ENCODE data around the gene SLC37A1.

SLC37A1 gene

GRCh38 chr21:42555756-42556438 is 42.2 kb downstream of the SLC37A1 start:
- Histone ChIP-seq H3K23ac (ENCODE audit: low read length) (no peak overlapping the region), H2AK5ac (ENCODE audit: low read length) (no peak overlapping the region), H2BK15ac (replicated peaks; ENCODE audit: low read depth) (no peak overlapping the region), H3K27me3 (ENCODE audit: insufficient read depth, low read length, poor library complexity) (no peaks in the 10 kb centered on the region), H3K4me1 (ENCODE audit: control insufficient read depth, low read depth, low read length) (no peaks in the 10 kb centered on the region), H4K8ac (ENCODE audit: low read depth, low read length) (no peak overlapping the region), H3K36me3 (ENCODE audit: control insufficient read depth, insufficient read depth, low read length) (no peaks in the 10 kb centered on the region), H3K56ac (ENCODE audit: low read length) (no peak overlapping the region), H3K27ac (ENCODE audit: low read depth, low read length) (no peak overlapping the region), H3K4me2 (ENCODE audit: low read length) (no peak overlapping the region), H3K4ac (ENCODE audit: low read depth, low read length) (no peak overlapping the region), H3K79me2 (ENCODE audit: control insufficient read depth, insufficient read depth, low read length) (no peaks in the 10 kb centered on the region), H3K4me3 (ENCODE audit: low read length) (no peak overlapping the region), H3K18ac (ENCODE audit: low read length) (no peak overlapping the region), H3K9ac (ENCODE audit: low read length) (no peak overlapping the region), H3K79me1 (ENCODE audit: low read length) (no peaks in the 10 kb centered on the region), H4K5ac (ENCODE audit: low read length) (no peak overlapping the region), H2BK120ac (ENCODE audit: low read depth, low read length) (no peak overlapping the region), H2BK5ac (ENCODE audit: low read length) (no peak overlapping the region)
- WGBS (ENCODE audit: extremely low coverage, insufficient coverage, low lambda C conversion rate), result no CpG with 5 or more reads among the region's 28 CpGs
- no peak for DNase-seq

- no peak for DNase-seq
- H3K4me1 ChIP-seq (ENCODE audit: control insufficient read depth, low read depth, low read length), result no peaks in the 10 kb centered on the region
- no peak overlapping the region for H4K5ac ChIP-seq (ENCODE audit: low read length)
- no peak overlapping the region for H3K56ac ChIP-seq (ENCODE audit: low read length)
- H3K4ac ChIP-seq (ENCODE audit: low read depth, low read length), result no peak overlapping the region
- no peak overlapping the region for H2AK5ac ChIP-seq (ENCODE audit: low read length)
- no peaks in the 10 kb centered on the region for H3K27me3 ChIP-seq (ENCODE audit: insufficient read depth, low read length, poor library complexity)
- no peak overlapping the region for H3K9ac ChIP-seq (ENCODE audit: low read length)
- H3K79me2 ChIP-seq (ENCODE audit: control insufficient read depth, insufficient read depth, low read length), result no peaks in the 10 kb centered on the region
- H3K27ac ChIP-seq (ENCODE audit: low read depth, low read length), result no peak overlapping the region
- no peak overlapping the region for H4K8ac ChIP-seq (ENCODE audit: low read depth, low read length)
- H3K18ac ChIP-seq (ENCODE audit: low read length), result no peak overlapping the region
- H2BK15ac ChIP-seq (replicated peaks; ENCODE audit: low read depth), result no peak overlapping the region
- H3K4me2 ChIP-seq (ENCODE audit: low read length), result no peak overlapping the region
- H3K23ac ChIP-seq (ENCODE audit: low read length), result no peak overlapping the region
- H3K36me3 ChIP-seq (ENCODE audit: control insufficient read depth, insufficient read depth, low read length), result no peaks in the 10 kb centered on the region
- H3K79me1 ChIP-seq (ENCODE audit: low read length), result no peaks in the 10 kb centered on the region
- no peak overlapping the region for H3K4me3 ChIP-seq (ENCODE audit: low read length)
- WGBS (ENCODE audit: extremely low coverage, insufficient coverage, low lambda C conversion rate), result no CpG with 5 or more reads among the region's 6 CpGs
- no peak overlapping the region for H2BK5ac ChIP-seq (ENCODE audit: low read length)
- no peak overlapping the region for H2BK120ac ChIP-seq (ENCODE audit: low read depth, low read length)
Observed at GRCh38 chr21:42556476-42556875, 42.8 kb downstream of the SLC37A1 start.

GRCh38 chr21:42556960-42557359 is 43.3 kb downstream of the SLC37A1 start:
- H3K18ac ChIP-seq (ENCODE audit: low read length), result no peak overlapping the region
- no peak overlapping the region for H3K9ac ChIP-seq (ENCODE audit: low read length)
- no peak overlapping the region for H3K4me2 ChIP-seq (ENCODE audit: low read length)
- H4K8ac ChIP-seq (ENCODE audit: low read depth, low read length), result no peak overlapping the region
- no peak overlapping the region for H3K56ac ChIP-seq (ENCODE audit: low read length)
- H3K36me3 ChIP-seq (ENCODE audit: control insufficient read depth, insufficient read depth, low read length), result no peaks in the 10 kb centered on the region
- H3K79me1 ChIP-seq (ENCODE audit: low read length), result no peaks in the 10 kb centered on the region
- H3K4me3 ChIP-seq (ENCODE audit: low read length), result no peak overlapping the region
- no peaks in the 10 kb centered on the region for H3K27me3 ChIP-seq (ENCODE audit: insufficient read depth, low read length, poor library complexity)
- DNase-seq, result no peak
- H3K27ac ChIP-seq (ENCODE audit: low read depth, low read length), result no peak overlapping the region
- no peak overlapping the region for H2AK5ac ChIP-seq (ENCODE audit: low read length)
- no peak overlapping the region for H2BK5ac ChIP-seq (ENCODE audit: low read length)
- H3K4ac ChIP-seq (ENCODE audit: low read depth, low read length), result no peak overlapping the region
- no peaks in the 10 kb centered on the region for H3K4me1 ChIP-seq (ENCODE audit: control insufficient read depth, low read depth, low read length)
- no peak overlapping the region for H2BK120ac ChIP-seq (ENCODE audit: low read depth, low read length)
- WGBS (ENCODE audit: extremely low coverage, insufficient coverage, low lambda C conversion rate), result no CpG with 5 or more reads among the region's 14 CpGs
- H3K23ac ChIP-seq (ENCODE audit: low read length), result no peak overlapping the region
- H4K5ac ChIP-seq (ENCODE audit: low read length), result no peak overlapping the region
- H3K79me2 ChIP-seq (ENCODE audit: control insufficient read depth, insufficient read depth, low read length), result no peaks in the 10 kb centered on the region
- no peak overlapping the region for H2BK15ac ChIP-seq (replicated peaks; ENCODE audit: low read depth)

- H3K56ac ChIP-seq (ENCODE audit: low read length), result no peak overlapping the region
- no peak overlapping the region for H2BK5ac ChIP-seq (ENCODE audit: low read length)
- no peaks in the 10 kb centered on the region for H3K79me1 ChIP-seq (ENCODE audit: low read length)
- no peak for DNase-seq
- H3K18ac ChIP-seq (ENCODE audit: low read length), result no peak overlapping the region
- no peak overlapping the region for H4K8ac ChIP-seq (ENCODE audit: low read depth, low read length)
- no peak overlapping the region for H2BK15ac ChIP-seq (replicated peaks; ENCODE audit: low read depth)
- H3K23ac ChIP-seq (ENCODE audit: low read length), result no peak overlapping the region
- H3K4me2 ChIP-seq (ENCODE audit: low read length), result no peak overlapping the region
- H3K4ac ChIP-seq (ENCODE audit: low read depth, low read length), result no peak overlapping the region
- no peak overlapping the region for H4K5ac ChIP-seq (ENCODE audit: low read length)
- H3K36me3 ChIP-seq (ENCODE audit: control insufficient read depth, insufficient read depth, low read length), result no peaks in the 10 kb centered on the region
- no peak overlapping the region for H2AK5ac ChIP-seq (ENCODE audit: low read length)
- no peaks in the 10 kb centered on the region for H3K27me3 ChIP-seq (ENCODE audit: insufficient read depth, low read length, poor library complexity)
- no peaks in the 10 kb centered on the region for H3K79me2 ChIP-seq (ENCODE audit: control insufficient read depth, insufficient read depth, low read length)
- no peak overlapping the region for H3K9ac ChIP-seq (ENCODE audit: low read length)
- no CpG with 5 or more reads among the region's 10 CpGs for whole genome bisulfite sequencing (ENCODE audit: extremely low coverage, insufficient coverage, low lambda C conversion rate)
- H3K27ac ChIP-seq (ENCODE audit: low read depth, low read length), result no peak overlapping the region
- no peak overlapping the region for H2BK120ac ChIP-seq (ENCODE audit: low read depth, low read length)
- no peak overlapping the region for H3K4me3 ChIP-seq (ENCODE audit: low read length)
- H3K4me1 ChIP-seq (ENCODE audit: control insufficient read depth, low read depth, low read length), result no peaks in the 10 kb centered on the region
Observed at GRCh38 chr21:42557420-42557819, 43.8 kb downstream of the SLC37A1 start.

- WGBS (ENCODE audit: extremely low coverage, insufficient coverage, low lambda C conversion rate), result no CpG with 5 or more reads among the region's 6 CpGs
Observed at GRCh38 chr21:42558368-42558767, 44.7 kb downstream of the SLC37A1 start.

GRCh38 chr21:42558846-42559245 is 45.2 kb downstream of the SLC37A1 start:
- H3K23ac ChIP-seq (ENCODE audit: low read length), result no peak overlapping the region
- H3K9ac ChIP-seq (ENCODE audit: low read length), result no peak overlapping the region
- no peak overlapping the region for H3K56ac ChIP-seq (ENCODE audit: low read length)
- H3K18ac ChIP-seq (ENCODE audit: low read length), result no peak overlapping the region
- H3K79me2 ChIP-seq (ENCODE audit: control insufficient read depth, insufficient read depth, low read length), result no peaks in the 10 kb centered on the region
- WGBS (ENCODE audit: extremely low coverage, insufficient coverage, low lambda C conversion rate), result no CpG with 5 or more reads among the region's 15 CpGs
- H3K4me2 ChIP-seq (ENCODE audit: low read length), result no peak overlapping the region
- no peak overlapping the region for H2BK15ac ChIP-seq (replicated peaks; ENCODE audit: low read depth)
- H3K79me1 ChIP-seq (ENCODE audit: low read length), result no peaks in the 10 kb centered on the region
- H4K8ac ChIP-seq (ENCODE audit: low read depth, low read length), result no peak overlapping the region
- DNase-seq, result no peak
- no peak overlapping the region for H3K27ac ChIP-seq (ENCODE audit: low read depth, low read length)
- no peak overlapping the region for H3K4me3 ChIP-seq (ENCODE audit: low read length)
- no peak overlapping the region for H2BK120ac ChIP-seq (ENCODE audit: low read depth, low read length)
- no peaks in the 10 kb centered on the region for H3K27me3 ChIP-seq (ENCODE audit: insufficient read depth, low read length, poor library complexity)
- H3K36me3 ChIP-seq (ENCODE audit: control insufficient read depth, insufficient read depth, low read length), result no peaks in the 10 kb centered on the region
- no peaks in the 10 kb centered on the region for H3K4me1 ChIP-seq (ENCODE audit: control insufficient read depth, low read depth, low read length)
- no peak overlapping the region for H4K5ac ChIP-seq (ENCODE audit: low read length)
- H2BK5ac ChIP-seq (ENCODE audit: low read length), result no peak overlapping the region
- no peak overlapping the region for H2AK5ac ChIP-seq (ENCODE audit: low read length)
- H3K4ac ChIP-seq (ENCODE audit: low read depth, low read length), result no peak overlapping the region

More at GRCh38 chr21:42558368-42558767, 44.7 kb downstream of the SLC37A1 start:
- Histone ChIP-seq H4K8ac (ENCODE audit: low read depth, low read length) (no peak overlapping the region), H3K56ac (ENCODE audit: low read length) (no peak overlapping the region), H2BK5ac (ENCODE audit: low read length) (no peak overlapping the region), H3K4me3 (ENCODE audit: low read length) (no peak overlapping the region), H3K9ac (ENCODE audit: low read length) (no peak overlapping the region), H4K5ac (ENCODE audit: low read length) (no peak overlapping the region), H2AK5ac (ENCODE audit: low read length) (no peak overlapping the region), H3K79me2 (ENCODE audit: control insufficient read depth, insufficient read depth, low read length) (no peaks in the 10 kb centered on the region), H3K27me3 (ENCODE audit: insufficient read depth, low read length, poor library complexity) (no peaks in the 10 kb centered on the region), H3K23ac (ENCODE audit: low read length) (no peak overlapping the region), H3K18ac (ENCODE audit: low read length) (no peak overlapping the region), H3K36me3 (ENCODE audit: control insufficient read depth, insufficient read depth, low read length) (no peaks in the 10 kb centered on the region), H3K27ac (ENCODE audit: low read depth, low read length) (no peak overlapping the region), H3K4me2 (ENCODE audit: low read length) (no peak overlapping the region), H2BK120ac (ENCODE audit: low read depth, low read length) (no peak overlapping the region), H3K4me1 (ENCODE audit: control insufficient read depth, low read depth, low read length) (no peaks in the 10 kb centered on the region), H3K79me1 (ENCODE audit: low read length) (no peaks in the 10 kb centered on the region), H3K4ac (ENCODE audit: low read depth, low read length) (no peak overlapping the region), H2BK15ac (replicated peaks; ENCODE audit: low read depth) (no peak overlapping the region)
- DNase-seq, result no peak
